HG03521 (cell line): ENCODE measurements around the gene MEIS1.

ENCODE experiments used
- ATAC-seq: cut with Tn5 transposase; IDR thresholded peaks from one replicate; pipeline ENCODE4 v1.9.1; 2021; ENCODE audit warnings: mild to moderate bottlenecking, moderate library complexity; ENCODE audit not compliant: unreplicated experiment

The MEIS1 gene

GRCh38 chr2:66578054-66578686 lies 143.2 kb downstream of the MEIS1 start:
- ATAC-seq, result no peak

- ATAC-seq, result no peak
These were observed 143.8 kb downstream of the MEIS1 start for GRCh38 chr2:66578687-66579106.

- ATAC-seq, result no peak
These were observed 144.5 kb downstream of the MEIS1 start for GRCh38 chr2:66579186-66580126.

GRCh38 chr2:66580166-66581049 lies 145.5 kb downstream of the MEIS1 start:
- no peak for ATAC-seq

- no peak for ATAC-seq
These were observed 146.6 kb downstream of the MEIS1 start for GRCh38 chr2:66581339-66582103.

GRCh38 chr2:66582104-66582986 lies 147.4 kb downstream of the MEIS1 start:
- ATAC-seq, result no peak

GRCh38 chr2:66582987-66583880 lies 148.3 kb downstream of the MEIS1 start:
- no peak for ATAC-seq

- no peak for ATAC-seq
These were observed 149.0 kb downstream of the MEIS1 start for GRCh38 chr2:66583881-66584280.

GRCh38 chr2:66585587-66585986 lies 150.7 kb downstream of the MEIS1 start:
- ATAC-seq, result no peak

GRCh38 chr2:66587216-66587615 lies 152.3 kb downstream of the MEIS1 start:
- ATAC-seq, result no peak

- no peak for ATAC-seq
These were observed 159.1 kb downstream of the MEIS1 start for GRCh38 chr2:66594001-66594400.

- no peak for ATAC-seq
These were observed 160.6 kb downstream of the MEIS1 start for GRCh38 chr2:66595556-66595955.

- ATAC-seq, result no peak
These were observed 161.3 kb downstream of the MEIS1 start for GRCh38 chr2:66596256-66596655.

- ATAC-seq, result no peak
These were observed 166.7 kb downstream of the MEIS1 start for GRCh38 chr2:66601624-66602023.

- no peak for ATAC-seq
These were observed 167.4 kb downstream of the MEIS1 start for GRCh38 chr2:66602341-66602740.

GRCh38 chr2:66604326-66604725 lies 169.4 kb downstream of the MEIS1 start:
- no peak for ATAC-seq

- ATAC-seq, result no peak
These were observed 170.1 kb downstream of the MEIS1 start for GRCh38 chr2:66604976-66605375.

GRCh38 chr2:66607152-66607551 lies 172.2 kb downstream of the MEIS1 start:
- no peak for ATAC-seq
